HepG2 (cell line): ENCODE data around the gene PMAIP1. TPM values are rescaled to one million over a fixed set of nuclear protein-coding genes. Genes with fewer than 3 reads are reported as not detected.

Source experiments
- ATAC-seq: fragments of 200-7000 bp; cut with Tn5 transposase; 3 replicates; pipeline ENCODE4 v1.9.1; 2020; ENCODE audit warnings: mild to moderate bottlenecking, moderate library complexity
- BruUV-seq: library from RNA; stranded (reverse); fragments of 400-500 nt; replicated peaks from 2 replicates; lab custom pipeline; 2021; lab: Mats Ljungman, UMichigan
- CTCF ChIA-PET: fragments of 300-600 bp; formaldehyde crosslinking; extraction: SDS; loops from one replicate; lab custom pipeline; 2021; ENCODE audit warnings: low total read pairs, inconsistent platforms, low intra/inter-chr PET ratio; lab: Yijun Ruan, JAX
- POLR2A ChIA-PET: fragments of 350-600 bp; sonication (Branson Sonifier 250); formaldehyde crosslinking; loops from one replicate; lab custom pipeline; 2020; ENCODE audit warnings: antibody characterized with exemption, inconsistent platforms; lab: Yijun Ruan, JAX
- DNase-seq: peaks from one replicate; pipeline ENCODE4 v3.0.0-alpha.2; 2015; ENCODE audit warnings: low spot score
- FAIRE-seq: peaks from 3 replicates; lab custom pipeline; 2011; peaks lifted over from hg19 to GRCh38; lab: Jason Lieb, UNC
- H2AFZ ChIP-seq: one replicate; pipeline ENCODE4 v1.6.1; 2011; ENCODE audit warnings: low read length, inconsistent platforms
- H3K27ac ChIP-seq: fragments of 300-600 bp; 3 replicates; pipeline ENCODE4 v1.8.0; 2011; ENCODE audit warnings: mixed run types, mild to moderate bottlenecking, mixed read lengths, low read length, inconsistent platforms; ENCODE audit not compliant: insufficient read depth; ENCODE audit errors: extremely low read length
- H3K27me3 ChIP-seq, 2 experiments: fragments of 200-600 bp in 1 of 2; 2 replicates in 1 of 2; 3 replicates in 1 of 2; pipeline versions ENCODE4 v1.6.0 to v1.8.0; 2011; ENCODE audit warnings: low read length in 2 of 2, mild to moderate bottlenecking in 2 of 2, moderate library complexity in 2 of 2, inconsistent platforms in 1 of 2; ENCODE audit not compliant: insufficient read depth in 2 of 2, control insufficient read depth in 1 of 2
- H3K36me3 ChIP-seq, 2 experiments: fragments of 200-600 bp in 1 of 2; replicated peaks in 1 of 2; 2 replicates in 1 of 2; 3 replicates in 1 of 2; pipeline versions ENCODE4 v1.5.1 to v1.8.0; 2011; ENCODE audit warnings: low read length in 2 of 2, inconsistent platforms in 1 of 2; ENCODE audit not compliant: insufficient read depth in 2 of 2, control insufficient read depth in 1 of 2
- H3K4me1 ChIP-seq: 2 replicates; pipeline ENCODE4 v1.5.1; 2012; ENCODE audit warnings: low read length, inconsistent platforms; ENCODE audit not compliant: insufficient read depth
- H3K4me2 ChIP-seq: 2 replicates; pipeline ENCODE4 v1.6.0; 2011; ENCODE audit warnings: low read depth, low read length, inconsistent platforms
- H3K4me3 ChIP-seq, 3 experiments: fragments of 200-600 bp in 1 of 3; sonication (generic), shearing (Covaris generic) in 1 of 3; replicated peaks in 1 of 3; 2 replicates each; pipeline ENCODE4 v1.5.1; 2011 to 2016; ENCODE audit warnings: low read length in 3 of 3, inconsistent platforms in 2 of 3, low read depth in 2 of 3, mild to moderate bottlenecking in 2 of 3, control low read depth in 1 of 3, mixed read lengths in 1 of 3; ENCODE audit not compliant: insufficient read depth in 1 of 3
- H3K79me2 ChIP-seq: one replicate; pipeline ENCODE4 v1.6.1; 2011; ENCODE audit warnings: low read length, inconsistent platforms; ENCODE audit not compliant: insufficient read depth
- H3K9ac ChIP-seq: 2 replicates; pipeline ENCODE4 v1.6.0; 2011; ENCODE audit warnings: mild to moderate bottlenecking, low read depth, low read length, inconsistent platforms; ENCODE audit not compliant: insufficient read depth
- H3K9me3 ChIP-seq: 2 replicates; pipeline ENCODE4 v1.5.1; 2012; ENCODE audit warnings: mild to moderate bottlenecking, low read length
- H4K20me1 ChIP-seq: 2 replicates; pipeline ENCODE4 v1.6.0; 2011; ENCODE audit warnings: inconsistent platforms, mild to moderate bottlenecking, low read length, moderate library complexity; ENCODE audit not compliant: insufficient read depth
- ARID3A ChIP-seq: IDR thresholded peaks from 2 replicates; pipeline ENCODE4 v1.6.1; 2012; ENCODE audit warnings: low read depth, low read length, improper control_type of control experiment
- ARNT ChIP-seq: fragments of 450-650 bp; IDR thresholded peaks from 2 replicates; pipeline ENCODE4 v1.6.1; 2017
- EHMT2 ChIP-seq: fragments of 200-600 bp; sonication (generic); IDR thresholded peaks from 2 replicates; pipeline ENCODE4 v1.7.0; 2017; ENCODE audit warnings: antibody characterized with exemption, low read depth, low read length, borderline replicate concordance
- FOSL2 ChIP-seq: sonication (generic); formaldehyde crosslinking; IDR thresholded peaks from 2 replicates; pipeline ENCODE4 v1.4.0; 2020; ENCODE audit warnings: missing genetic modification reagents
- FOXA3 ChIP-seq: IDR thresholded peaks from 2 replicates; pipeline ENCODE4 v1.6.1; 2016; ENCODE audit warnings: missing genetic modification reagents, missing compliant biosample characterization
- GATA4 ChIP-seq: sonication (generic); IDR thresholded peaks from 2 replicates; pipeline ENCODE4 v1.6.1; 2016; ENCODE audit warnings: antibody characterized with exemption, low read depth, borderline replicate concordance
- MNT ChIP-seq: fragments of 450-650 bp; IDR thresholded peaks from 2 replicates; pipeline ENCODE4 v1.6.1; 2016
- TRIM24 ChIP-seq: sonication (generic); formaldehyde crosslinking; IDR thresholded peaks from 2 replicates; pipeline ENCODE4 v1.8.0; 2022; ENCODE audit warnings: mild to moderate bottlenecking, missing genetic modification reagents
- ZGPAT ChIP-seq: IDR thresholded peaks from 2 replicates; pipeline ENCODE4 v1.6.1; 2016; ENCODE audit warnings: mild to moderate bottlenecking
- ZNF235 ChIP-seq: sonication (generic); formaldehyde crosslinking; IDR thresholded peaks from 2 replicates; pipeline ENCODE4 v1.8.1; 2023; ENCODE audit warnings: mild to moderate bottlenecking, missing genetic modification reagents, borderline replicate concordance
- ZNF780A ChIP-seq: sonication (generic); formaldehyde crosslinking; IDR thresholded peaks from 2 replicates; pipeline ENCODE4 v1.8.0; 2022; ENCODE audit warnings: mild to moderate bottlenecking, missing genetic modification reagents, moderate library complexity
- ZSCAN30 ChIP-seq: sonication (generic); formaldehyde crosslinking; IDR thresholded peaks from 2 replicates; pipeline ENCODE4 v1.5.0; 2020; ENCODE audit warnings: mild to moderate bottlenecking, missing genetic modification reagents
- WGBS: methylation state at CpG from one replicate; pipeline ENCODE4 v1.1.6; 2017; ENCODE audit warnings: low lambda C conversion rate; 5-methylcytosine and 5-hydroxymethylcytosine counted together
- in situ Hi-C: cut with HindIII; loops from 2 replicates; pipeline ENCODE4 v1.10.0; 2017; ENCODE audit warnings: low pct_unique_long_range_greater_than_20kb; ENCODE audit not compliant: extremely low pct_ligation_motif_present
- intact Hi-C: fragments of 100-400 bp; cut with micrococcal nuclease; formaldehyde crosslinking; loops from one replicate; pipeline ENCODE4 v1.10.0; 2022; ENCODE audit not compliant: unreplicated experiment
- polyA plus RNA-seq, 8 experiments: library from polyadenylated mRNA; depleted of rRNA in 3 of 8; stranded (reverse) in 7 of 8; unstranded in 1 of 8; fragments of >200 nt; fragmentation: Illumina TruSeq in 4 of 8; extraction: Trizol in 4 of 8; gene quantifications; 2 replicates each; pipeline versions ENCODE4 v1.2.1 to v1.2.3, GENCODE V29; 2011 to 2016; ENCODE audit warnings: low read depth in 4 of 8, missing spikeins in 1 of 8, mixed read lengths in 1 of 8; ENCODE audit not compliant: insufficient read depth in 1 of 8
- total RNA-seq, 5 experiments: library from RNA; depleted of rRNA; stranded (reverse); fragments of >200 nt; fragmentation: Illumina TruSeq; extraction: Trizol; gene quantifications; 2 replicates each; pipeline ENCODE4 v1.2.3, GENCODE V29; 2016; ENCODE audit warnings: low read depth in 1 of 5
- TF ChIP-seq, protein P1 (sequence below): sonication (generic); formaldehyde crosslinking; IDR thresholded peaks from 2 replicates; pipeline ENCODE4 v1.9.0; 2021; ENCODE audit warnings: missing genetic modification reagents, borderline replicate concordance

The PMAIP1 gene
- total and polyA plus RNA-seq, 2 of the 13 experiments (the other 11 are each of a cell fraction or from before 2014, with no cell fraction given): 1.5 to 1.7 TPM

GRCh38 chr18:59874166-59874565 lies 25.6 kb upstream of the PMAIP1 start:
- FAIRE-seq (no peak), DNase-seq (peak; percentile 13), ATAC-seq (no peak)
- intact Hi-C loops (no loop called here), in situ Hi-C loops (no loop called here)
- no peaks in the 10 kb centered on the region for H3K27me3 ChIP-seq
- ChIA-PET POLR2A (no interaction called here), CTCF (no interaction called here)
- 56% methylated on average over 7 of the region's 7 CpGs for WGBS
- H3K9me3 ChIP-seq: no peaks in the 10 kb centered on the region
- no peak overlapping the region for H3K4me3 ChIP-seq
- no peak overlapping the region for H3K9ac ChIP-seq
- no peaks in the 10 kb centered on the region for H3K79me2 ChIP-seq
- TF ChIP-seq FOSL2 (CRISPR knock-in tag) (0 out of 2 replicates have a peak, but pooled peaks have one; percentile 35), FOXA3 (CRISPR knock-in tag) (no peak)
- H3K4me1 ChIP-seq: no peaks in the 10 kb centered on the region
- H3K36me3 ChIP-seq: no peaks in the 10 kb centered on the region
- H3K27ac ChIP-seq: no peak overlapping the region
- no peak overlapping the region for H3K4me2 ChIP-seq
- no peaks in the 10 kb centered on the region for H4K20me1 ChIP-seq
- no TSS peak for BruUV-seq
- no peak overlapping the region for H2AFZ ChIP-seq

DNA sequence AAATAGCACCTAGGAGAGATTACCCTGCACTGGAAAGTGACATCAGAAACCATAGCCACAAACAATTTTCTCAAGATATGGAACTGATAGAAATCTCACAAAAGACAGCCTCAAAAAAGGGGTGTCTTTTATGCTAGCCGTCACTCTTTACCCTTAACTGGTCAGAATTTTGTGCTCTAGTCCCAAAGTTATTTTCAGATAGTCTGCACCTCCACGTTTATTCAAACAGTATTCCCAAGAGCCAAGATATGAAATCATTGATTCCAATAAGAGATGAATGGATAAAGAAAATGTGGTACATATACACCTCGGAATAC lies 23.5 kb upstream of the PMAIP1 start:
- ChIA-PET CTCF (no interaction called here), POLR2A (no interaction called here)
- no peak overlapping the region for H3K4me2 ChIP-seq
- in situ Hi-C loops (no loop called here), intact Hi-C loops (no loop called here)
- 36% methylated on average over 3 of the region's 3 CpGs for WGBS
- H3K27ac ChIP-seq: no peak overlapping the region
- H3K79me2 ChIP-seq: no peaks in the 10 kb centered on the region
- no peak overlapping the region for H2AFZ ChIP-seq
- FAIRE-seq (no peak), DNase-seq (no peak), ATAC-seq (no peak)
- no peak overlapping the region for H3K9ac ChIP-seq
- no TSS peak for BruUV-seq
- peaks cover 6% of the 10 kb centered on the region for H3K4me1 ChIP-seq
- H3K9me3 ChIP-seq: no peaks in the 10 kb centered on the region
- no peak overlapping the region for H3K4me3 ChIP-seq
- H4K20me1 ChIP-seq: no peaks in the 10 kb centered on the region
- H3K27me3 ChIP-seq: no peaks in the 10 kb centered on the region
- no peaks in the 10 kb centered on the region for H3K36me3 ChIP-seq
- TF ChIP-seq ZNF780A (CRISPR knock-in tag) (no peak), EHMT2 (no peak), ZGPAT (CRISPR knock-in tag) (no peak), TRIM24 (CRISPR knock-in tag) (no peak), ARID3A (no peak), ZSCAN30 (CRISPR knock-in tag) (no peak), ARNT (no peak), GATA4 (no peak), MNT (no peak), ZNF235 (CRISPR knock-in tag) (no peak)
- TF ChIP-seq, protein P1, sequence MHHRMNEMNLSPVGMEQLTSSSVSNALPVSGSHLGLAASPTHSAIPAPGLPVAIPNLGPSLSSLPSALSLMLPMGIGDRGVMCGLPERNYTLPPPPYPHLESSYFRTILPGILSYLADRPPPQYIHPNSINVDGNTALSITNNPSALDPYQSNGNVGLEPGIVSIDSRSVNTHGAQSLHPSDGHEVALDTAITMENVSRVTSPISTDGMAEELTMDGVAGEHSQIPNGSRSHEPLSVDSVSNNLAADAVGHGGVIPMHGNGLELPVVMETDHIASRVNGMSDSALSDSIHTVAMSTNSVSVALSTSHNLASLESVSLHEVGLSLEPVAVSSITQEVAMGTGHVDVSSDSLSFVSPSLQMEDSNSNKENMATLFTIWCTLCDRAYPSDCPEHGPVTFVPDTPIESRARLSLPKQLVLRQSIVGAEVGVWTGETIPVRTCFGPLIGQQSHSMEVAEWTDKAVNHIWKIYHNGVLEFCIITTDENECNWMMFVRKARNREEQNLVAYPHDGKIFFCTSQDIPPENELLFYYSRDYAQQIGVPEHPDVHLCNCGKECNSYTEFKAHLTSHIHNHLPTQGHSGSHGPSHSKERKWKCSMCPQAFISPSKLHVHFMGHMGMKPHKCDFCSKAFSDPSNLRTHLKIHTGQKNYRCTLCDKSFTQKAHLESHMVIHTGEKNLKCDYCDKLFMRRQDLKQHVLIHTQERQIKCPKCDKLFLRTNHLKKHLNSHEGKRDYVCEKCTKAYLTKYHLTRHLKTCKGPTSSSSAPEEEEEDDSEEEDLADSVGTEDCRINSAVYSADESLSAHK (CRISPR knock-in tag): no peak
